NCI-H1930 (cell line): ENCODE data around the gene EPHB3.

Source experiments
- DNase-seq, 2 experiments: peaks; one replicate each; lab custom pipeline; 2025; lab: John Stamatoyannopoulos, UW

EPHB3 gene

GRCh38 chr3:184626923-184627322, 65.3 kb downstream of the EPHB3 start:
- DNase-seq: no peak

- DNase-seq: no peak
These were observed 68.1 kb downstream of the EPHB3 start for GRCh38 chr3:184629555-184630160.

- DNase-seq: no peak
These were observed 69.4 kb downstream of the EPHB3 start for GRCh38 chr3:184630861-184631471.

GRCh38 chr3:184631472-184631861, 69.9 kb downstream of the EPHB3 start:
- DNase-seq: no peak
